Stimulated activated naive CD8-positive, alpha-beta T cell treated with anti-CD3 and anti-CD28 coated beads, Interleukin-15, amount 100 ng/mL, for 72 hours (primary cell): Measurements from ENCODE around the gene THSD4.

Source experiments
- ATAC-seq: fragments of 150-1000 bp; cut with Tn5 transposase; 2 replicates; pipeline ENCODE4 v1.10.0; 2021; ENCODE audit warnings: mild to moderate bottlenecking, moderate library complexity
- DNase-seq, 2 donors: peaks; one replicate each; pipeline ENCODE4 v3.0.0; 2021 to 2022
- H3K27ac Mint-ChIP-seq, 2 donors: one replicate each; pipeline ENCODE4 v1.8.0; 2022; ENCODE audit warnings: mild to moderate bottlenecking in 2 of 2, mixed read lengths in 2 of 2, moderate library complexity in 2 of 2
- H3K27me3 Mint-ChIP-seq: one replicate; pipeline ENCODE4 v1.8.0; 2022; ENCODE audit warnings: mixed read lengths
- H3K4me1 Mint-ChIP-seq: one replicate; pipeline ENCODE4 v1.8.0; 2022; ENCODE audit warnings: mild to moderate bottlenecking, mixed read lengths
- H3K4me3 Mint-ChIP-seq, 2 donors: one replicate each; pipeline ENCODE4 v1.8.0; 2022; ENCODE audit warnings: mild to moderate bottlenecking in 2 of 2, mixed read lengths in 2 of 2, moderate library complexity in 1 of 2
- H3K9me3 Mint-ChIP-seq, 2 donors: one replicate each; pipeline ENCODE4 v1.8.0; 2022; ENCODE audit warnings: mixed read lengths in 2 of 2

Gene THSD4

GRCh38 chr15:71820127-71820526, 704.9 kb downstream of the THSD4 start:
- Mint-ChIP-seq H3K27ac (no peak overlapping the region), H3K9me3 (peaks cover 28 to 44% of the 10 kb centered on the region in 2 donors), H3K4me3 (no peak overlapping the region), H3K4me1 (no peaks in the 10 kb centered on the region), H3K27me3 (no peaks in the 10 kb centered on the region)
- DNase-seq, result no peak
- ATAC-seq, result no peak

- Mint-ChIP-seq H3K4me1 (no peaks in the 10 kb centered on the region), H3K27ac (no peak overlapping the region), H3K4me3 (no peak overlapping the region), H3K9me3 (peaks cover 28 to 44% of the 10 kb centered on the region in 2 donors), H3K27me3 (no peaks in the 10 kb centered on the region)
- no peak for DNase-seq
- no peak for ATAC-seq
Observed at GRCh38 chr15:71821547-71822129, 706.4 kb downstream of the THSD4 start.

- DNase-seq (no peak), ATAC-seq (no peak)
- peaks cover 28 to 34% of the 10 kb centered on the region in 2 donors for H3K9me3 Mint-ChIP-seq
- no peak overlapping the region for H3K27ac Mint-ChIP-seq
- no peaks in the 10 kb centered on the region for H3K4me1 Mint-ChIP-seq
- no peaks in the 10 kb centered on the region for H3K27me3 Mint-ChIP-seq
- H3K4me3 Mint-ChIP-seq, result no peak overlapping the region
Observed at GRCh38 chr15:71822890-71823630, 707.8 kb downstream of the THSD4 start.

GRCh38 chr15:71823801-71824200, 708.5 kb downstream of the THSD4 start:
- no peaks in the 10 kb centered on the region for H3K27me3 Mint-ChIP-seq

GRCh38 chr15:71825021-71825730, 709.9 kb downstream of the THSD4 start:
- no peak for ATAC-seq
- DNase-seq, result no peak

More at GRCh38 chr15:71823801-71824200, 708.5 kb downstream of the THSD4 start:
- ATAC-seq (no peak), DNase-seq (no peak)
- no peak overlapping the region for H3K27ac Mint-ChIP-seq
- peaks cover 21 to 27% of the 10 kb centered on the region in 2 donors for H3K9me3 Mint-ChIP-seq
- no peak overlapping the region for H3K4me3 Mint-ChIP-seq
- no peaks in the 10 kb centered on the region for H3K4me1 Mint-ChIP-seq

GRCh38 chr15:71826196-71826595, 710.9 kb downstream of the THSD4 start:
- Mint-ChIP-seq H3K27me3 (no peaks in the 10 kb centered on the region), H3K27ac (no peak overlapping the region), H3K4me1 (no peaks in the 10 kb centered on the region), H3K4me3 (no peak overlapping the region), H3K9me3 (peaks cover 12 to 20% of the 10 kb centered on the region in 2 donors)
- DNase-seq, result no peak
- ATAC-seq, result no peak

More at GRCh38 chr15:71825021-71825730, 709.9 kb downstream of the THSD4 start:
- H3K27me3 Mint-ChIP-seq, result no peaks in the 10 kb centered on the region
- H3K9me3 Mint-ChIP-seq, result peaks cover 20 to 27% of the 10 kb centered on the region in 2 donors
- H3K27ac Mint-ChIP-seq, result no peak overlapping the region
- no peaks in the 10 kb centered on the region for H3K4me1 Mint-ChIP-seq
- H3K4me3 Mint-ChIP-seq, result no peak overlapping the region

GRCh38 chr15:71830981-71831380, 715.7 kb downstream of the THSD4 start:
- H3K9me3 Mint-ChIP-seq, result no peaks in the 10 kb centered on the region
- no peak overlapping the region for H3K4me3 Mint-ChIP-seq
- no peaks in the 10 kb centered on the region for H3K4me1 Mint-ChIP-seq
- ATAC-seq, result no peak
- no peak overlapping the region for H3K27ac Mint-ChIP-seq
- no peaks in the 10 kb centered on the region for H3K27me3 Mint-ChIP-seq
- DNase-seq, result no peak
